ENCODE measurements around the gene ZBTB7B.

The ZBTB7B gene

DNA sequence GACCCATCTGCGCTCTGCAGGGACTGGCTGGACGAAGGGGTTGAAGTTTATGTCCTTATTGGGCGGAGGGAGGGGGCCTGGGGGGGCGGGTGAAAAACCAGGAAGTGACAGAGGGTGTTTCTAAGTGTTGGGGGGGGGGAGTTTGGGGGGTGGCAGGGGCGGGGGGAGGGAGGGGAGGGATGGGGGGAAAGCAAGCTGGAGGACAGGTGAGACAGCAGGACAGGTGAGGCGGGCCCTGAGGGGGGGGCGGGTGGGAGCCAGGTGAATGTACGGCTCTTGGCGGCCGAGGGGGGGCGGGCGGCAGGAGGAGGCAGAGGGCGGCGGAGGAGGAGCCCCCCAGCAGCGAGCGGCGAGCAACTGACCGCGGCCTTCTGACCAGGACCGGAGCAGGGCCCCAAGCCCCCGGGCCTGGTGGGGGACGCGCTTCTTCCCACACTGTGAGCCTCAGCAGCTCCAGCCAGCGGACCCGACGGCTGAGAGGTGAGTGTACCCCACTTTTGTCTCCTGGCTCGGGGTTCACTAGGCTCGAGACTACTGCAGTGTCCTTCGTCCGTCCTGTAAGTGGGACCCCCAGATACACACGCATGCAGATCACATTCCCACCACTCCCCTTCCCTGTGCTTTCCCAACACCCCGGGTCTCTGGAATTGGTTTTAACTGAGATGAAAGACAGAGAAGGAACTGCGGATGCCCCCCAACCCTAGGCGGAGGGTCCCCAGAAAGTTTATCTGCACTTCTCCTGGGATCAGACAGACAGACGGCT is at the start of gene ZBTB7B:
TSS of gene ZBTB7B (plus strand) at position 339 of the 763 bp plus-strand sequence. CDS start 11,859 bp downstream, outside the sequence.
- no peak for DNase-seq

DNA sequence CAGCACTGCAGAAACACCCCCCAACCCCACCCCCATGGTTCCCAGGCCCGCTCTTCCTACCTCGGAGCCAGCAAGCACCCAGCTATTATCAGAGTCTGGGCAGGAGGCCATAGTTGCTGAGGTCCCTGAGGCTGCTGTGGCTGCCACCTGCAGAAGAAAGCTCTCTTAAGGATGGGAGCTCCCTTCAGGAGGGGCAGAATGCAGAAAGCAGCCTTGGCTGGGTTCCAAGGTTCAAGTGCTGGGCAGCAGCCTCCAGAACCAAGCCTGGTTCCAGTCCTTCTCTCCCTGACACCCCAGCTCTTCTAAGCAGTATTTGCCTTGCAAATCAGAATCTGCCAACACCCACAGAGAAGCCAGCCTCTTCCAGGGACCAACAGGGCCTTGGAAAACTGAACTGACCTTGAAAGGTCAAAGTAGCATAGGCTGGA is 49.0 kb upstream of the ZBTB7B start:
- DNase-seq, result no peak

DNA sequence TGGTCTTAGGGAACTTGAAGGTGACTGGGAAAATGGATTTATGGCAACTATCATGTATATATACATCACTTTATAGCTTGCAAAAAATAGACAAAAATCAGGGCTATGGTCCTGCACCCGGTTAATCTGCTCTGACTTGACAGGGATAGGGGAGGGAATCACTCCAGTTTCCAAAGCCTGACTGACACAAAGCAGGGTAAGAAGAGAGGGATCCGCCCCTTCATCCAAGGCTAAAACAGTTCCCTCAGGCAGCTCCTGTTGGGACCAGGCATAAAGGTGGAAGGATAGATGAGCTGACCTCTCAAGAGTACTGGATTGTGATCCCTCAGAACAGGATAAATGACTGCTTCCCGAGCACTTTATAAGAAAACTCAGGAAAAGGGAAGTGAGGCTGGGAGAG is 48.1 kb upstream of the ZBTB7B start:
- no peak for DNase-seq

DNA sequence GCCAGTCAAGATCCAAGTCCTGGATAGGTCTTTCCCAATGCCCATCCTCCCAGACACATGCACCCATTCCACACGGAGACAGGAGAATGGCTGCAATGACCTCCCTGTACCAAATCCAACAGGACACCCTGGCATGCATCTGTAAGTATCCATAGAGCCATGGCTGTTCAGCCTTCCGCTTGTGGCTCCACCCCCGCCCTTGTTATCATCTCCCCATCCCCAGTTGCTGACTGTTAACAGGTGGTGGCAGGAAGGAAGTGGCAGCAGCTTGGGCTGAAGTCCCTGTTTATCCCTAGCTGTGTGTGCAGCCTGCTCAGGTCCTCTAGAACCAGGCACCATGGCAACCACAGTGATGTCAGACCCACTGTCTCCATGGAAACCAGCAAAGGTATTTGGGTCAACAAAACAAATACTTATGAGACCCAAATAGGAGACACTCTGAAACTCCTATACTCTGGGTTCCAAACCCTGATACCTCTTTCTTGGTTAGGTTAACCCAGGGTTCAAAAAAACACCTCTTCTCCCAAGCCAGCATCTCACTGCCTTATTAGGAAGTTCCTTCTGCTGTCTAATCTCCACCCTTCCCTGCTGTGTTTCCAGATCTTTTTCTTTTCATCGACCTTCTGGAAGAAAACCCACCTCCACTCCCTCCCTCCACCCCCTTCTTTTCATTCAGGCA is 47.4 kb upstream of the ZBTB7B start:
- DNase-seq, result peak; percentile 23

DNA sequence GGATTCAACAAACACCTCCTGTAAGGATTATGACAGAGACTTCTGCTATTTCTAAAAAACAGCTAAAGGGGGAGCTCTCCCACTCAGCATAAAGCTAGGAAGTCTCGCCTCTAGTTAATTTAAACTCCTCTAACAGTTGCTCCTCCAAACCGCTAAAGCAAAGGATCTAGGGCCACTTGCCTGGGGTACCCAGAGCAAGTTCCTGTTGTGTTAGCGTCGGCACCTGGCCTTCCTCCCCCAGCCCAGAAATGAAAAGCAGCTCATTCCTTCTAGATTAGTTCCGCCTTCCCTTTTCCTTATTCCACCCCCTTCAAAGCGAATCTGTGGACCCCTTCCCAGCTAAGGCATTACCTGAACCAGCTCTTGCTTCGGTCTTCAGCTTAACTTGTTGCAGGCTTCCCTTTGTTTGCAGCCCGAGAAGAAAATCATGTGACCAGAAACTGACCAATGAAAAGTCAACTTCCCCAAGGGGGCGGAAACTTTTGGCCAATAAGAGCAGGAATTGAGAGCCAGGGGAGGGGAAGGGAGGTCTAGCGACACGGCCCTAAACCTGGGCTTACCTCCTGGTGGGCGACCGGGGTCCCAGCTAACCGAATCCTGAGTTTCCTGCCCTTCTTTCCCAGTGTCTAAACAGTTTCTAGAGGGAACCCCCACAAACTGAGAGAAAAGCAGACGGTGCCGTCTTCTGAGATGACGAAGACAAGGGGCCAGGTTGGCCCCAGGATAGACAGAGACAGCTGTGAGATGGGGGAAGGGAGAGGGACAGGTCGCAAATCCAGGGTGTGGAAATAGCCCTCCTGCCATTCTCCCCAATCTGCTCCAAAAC is 46.7 kb upstream of the ZBTB7B start, which contains the start of gene PBXIP1:
TSS of gene PBXIP1 (minus strand) at position 382 of the 826 bp plus-strand sequence. CDS start 2,378 bp downstream, outside the sequence.
- peak; percentile 76 for DNase-seq

DNA sequence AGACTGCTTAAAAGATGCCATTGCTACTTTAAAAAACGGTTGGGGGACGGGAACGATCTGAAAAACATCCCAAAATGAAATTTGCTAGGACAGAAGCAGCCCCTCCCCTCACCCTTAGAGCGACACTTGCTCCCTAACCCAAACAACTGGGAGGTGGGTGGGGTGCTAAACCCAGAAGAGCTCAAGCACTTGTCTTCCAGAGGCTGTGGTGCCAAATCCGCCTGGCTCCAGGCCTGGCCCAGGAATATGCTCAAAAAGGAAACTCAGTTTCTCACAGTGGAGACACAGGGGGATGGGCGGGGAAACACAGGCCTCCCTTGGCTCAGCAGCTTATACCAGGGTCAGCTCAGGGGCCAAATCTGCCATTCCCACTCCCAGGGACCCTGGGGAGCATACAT is 46.1 kb upstream of the ZBTB7B start:
- no peak for DNase-seq

DNA sequence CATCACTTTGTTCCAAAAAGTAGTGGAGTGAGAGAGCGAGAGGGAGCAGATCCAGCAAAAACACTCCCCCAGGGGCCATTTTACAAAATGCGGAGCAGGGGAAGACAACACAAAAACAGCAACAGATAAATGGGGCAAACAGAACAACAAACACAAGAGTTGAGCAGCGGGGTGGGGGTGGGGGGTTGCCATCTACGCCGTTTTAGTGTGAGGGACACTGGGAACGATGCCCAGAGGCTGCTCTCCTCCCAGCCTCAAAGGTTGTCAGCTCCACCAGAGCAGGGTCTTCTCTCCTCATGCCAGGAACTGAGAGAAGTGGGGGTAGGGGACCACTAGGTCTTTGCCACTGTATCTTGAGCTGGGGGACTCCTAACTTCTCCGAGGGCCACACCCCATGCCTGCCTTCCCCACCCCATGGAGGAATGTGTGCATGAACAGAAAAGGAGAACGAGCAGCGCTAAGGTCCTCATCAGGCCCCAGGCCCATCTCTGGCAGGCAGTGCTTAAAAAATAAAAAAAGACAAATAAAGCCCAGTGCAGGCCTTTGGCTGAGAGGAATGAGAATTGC is 45.4 kb upstream of the ZBTB7B start:
- no peak for DNase-seq

DNA sequence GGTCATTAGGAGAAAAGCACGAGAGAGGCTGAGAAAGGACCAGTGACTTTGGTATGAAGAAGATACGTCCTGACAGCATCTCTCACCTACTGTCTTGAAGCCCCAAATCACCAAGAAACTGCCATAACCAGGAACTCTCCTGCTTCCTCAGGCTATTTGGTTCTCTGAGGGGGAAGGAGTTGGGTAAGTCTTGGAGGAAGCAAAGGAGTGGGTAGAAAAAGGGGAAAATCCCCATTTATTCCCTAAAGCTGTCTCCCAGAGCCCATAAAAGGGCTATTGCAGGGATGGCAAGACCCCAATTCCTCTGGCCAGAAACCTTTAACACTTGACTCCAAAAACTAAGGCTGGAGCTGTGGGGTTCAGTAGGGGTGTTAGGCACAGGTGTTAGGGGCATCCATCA is 44.6 kb upstream of the ZBTB7B start:
- no peak for DNase-seq

DNA sequence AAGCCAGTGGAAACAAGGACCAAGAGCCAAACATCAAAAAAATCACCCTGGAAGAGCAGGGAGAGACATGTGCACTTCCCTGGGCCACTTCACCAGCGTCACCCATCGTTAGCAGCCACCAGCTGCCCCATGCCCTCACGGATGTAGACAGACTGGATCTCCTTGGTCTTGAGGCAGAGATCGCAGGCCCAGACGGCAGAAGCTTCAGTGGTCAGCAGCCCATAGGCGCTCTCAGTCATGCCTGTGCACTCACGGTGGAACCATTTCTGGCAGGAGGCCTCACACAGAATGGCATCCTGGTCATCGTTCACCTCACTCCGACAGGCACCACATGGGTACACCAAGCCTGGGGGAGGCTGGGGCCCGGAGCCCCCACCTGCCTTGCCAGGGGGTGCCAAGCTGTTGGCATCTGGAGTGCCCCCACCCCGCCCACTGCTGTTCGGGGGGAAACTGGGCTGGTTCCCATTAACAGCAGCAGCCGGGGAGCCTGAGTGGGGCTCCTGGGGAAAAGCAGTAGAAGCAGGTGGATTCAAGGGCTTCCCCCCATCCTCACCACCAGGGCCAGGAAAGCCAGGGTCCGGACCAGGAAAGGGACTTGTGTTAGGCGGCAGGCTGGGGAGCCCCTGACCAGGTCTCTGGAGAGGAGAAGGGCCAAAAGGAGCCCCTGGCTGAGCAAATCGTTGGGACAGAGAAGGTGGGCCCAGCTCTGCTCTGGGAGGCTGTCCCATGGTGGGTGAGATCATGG is 43.7 kb upstream of the ZBTB7B start:
- DNase-seq, result no peak

DNA sequence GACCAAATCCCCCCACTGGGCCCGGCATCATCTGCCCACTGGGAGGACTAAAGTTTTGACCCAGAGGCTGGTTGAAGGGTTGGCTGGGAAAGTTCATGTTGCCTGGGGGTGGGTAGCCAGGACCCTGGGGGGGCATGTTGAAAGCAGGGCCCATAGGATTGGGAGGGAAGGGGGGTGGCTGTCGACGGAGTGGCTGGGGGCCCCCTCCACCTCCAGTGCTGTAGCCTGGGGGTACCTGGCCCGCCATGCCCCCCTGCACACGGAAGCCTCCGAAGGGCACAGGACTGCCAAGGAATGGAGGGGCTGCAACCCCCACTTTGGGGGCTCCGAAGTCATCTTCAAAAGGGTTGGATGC is 43.2 kb upstream of the ZBTB7B start:
- DNase-seq, result no peak

DNA sequence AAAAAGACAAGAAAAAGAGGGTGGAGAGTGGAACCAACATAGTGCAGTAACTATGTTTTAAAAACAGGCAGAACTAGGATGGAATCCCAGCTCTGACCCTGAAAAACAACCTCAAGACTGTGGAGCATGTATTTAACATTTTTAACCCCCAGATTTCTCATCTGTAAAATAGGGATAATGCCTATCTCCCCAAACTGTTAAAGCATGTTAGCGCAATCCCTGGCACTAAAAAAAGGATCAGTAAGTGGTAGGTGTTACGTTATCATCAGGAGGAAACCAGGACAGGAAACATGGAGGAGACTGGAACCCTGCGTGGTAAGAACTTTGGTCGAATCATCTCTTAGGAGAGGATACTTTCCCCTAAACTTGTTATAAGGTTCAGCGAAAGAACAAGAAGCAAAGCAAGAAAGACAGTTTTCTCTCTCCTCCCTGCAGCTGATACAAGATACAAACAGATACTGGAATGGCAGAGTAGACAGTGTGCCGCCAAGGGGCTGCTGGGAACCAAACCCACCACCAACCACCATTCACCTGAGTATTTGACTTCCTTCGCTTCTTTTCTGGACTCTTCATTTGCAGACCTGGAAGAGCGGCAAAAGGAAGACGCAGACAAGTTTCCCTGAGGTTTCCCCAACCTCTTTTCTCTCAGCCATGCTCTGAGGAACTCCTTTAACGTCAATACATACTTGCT is 42.0 kb upstream of the ZBTB7B start:
- DNase-seq, result no peak

DNA sequence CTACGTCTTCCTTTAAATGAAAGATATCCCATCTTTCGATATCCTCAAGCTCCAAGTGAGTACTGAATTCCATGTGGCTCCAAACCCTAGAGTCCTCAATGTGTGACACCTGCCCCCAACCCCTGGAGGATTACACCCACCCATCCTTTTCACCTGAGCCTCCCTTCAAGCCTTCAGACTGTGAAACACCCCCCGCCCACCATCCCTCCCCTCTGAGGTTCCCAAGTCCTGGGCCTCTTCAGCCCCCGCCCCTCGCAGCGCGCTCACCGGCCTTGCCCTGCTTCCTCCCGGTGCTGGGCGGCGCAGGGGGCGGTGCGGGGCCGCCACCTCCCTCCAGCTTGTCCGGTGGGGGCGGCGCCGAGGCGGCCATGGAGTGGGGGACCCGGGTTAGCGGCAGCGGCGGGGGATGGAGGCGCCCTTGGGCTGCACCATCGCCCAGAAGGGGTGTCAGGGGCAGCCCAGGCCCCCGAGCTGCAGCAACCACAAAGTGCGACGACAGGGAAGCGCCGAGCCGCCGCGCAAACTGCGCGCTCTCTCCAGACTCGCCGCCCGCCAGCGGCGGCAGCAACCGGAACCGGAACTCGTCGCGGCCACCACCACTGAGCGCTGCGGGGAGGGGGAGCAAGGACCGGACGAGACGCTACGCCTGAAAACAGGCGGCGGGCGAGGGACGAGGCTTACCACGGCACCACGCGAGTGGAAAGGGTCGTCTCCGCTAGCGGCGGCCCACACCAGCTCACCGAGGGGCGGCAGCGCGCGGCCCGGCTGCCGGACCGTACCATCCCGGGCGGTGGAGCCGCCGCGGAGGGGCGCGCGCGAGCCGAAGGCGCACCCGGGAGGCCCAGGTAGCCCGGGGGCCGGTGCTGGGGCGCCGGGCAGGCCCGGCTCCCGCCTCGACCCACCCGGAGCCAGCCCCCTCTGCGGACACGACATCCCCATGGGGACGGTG is 41.1 kb upstream of the ZBTB7B start, which contains the start of gene PYGO2:
TSS of gene PYGO2 (minus strand) at position 576 of the 949 bp plus-strand sequence. CDS start at position 370, 206 bp downstream.
- peak; percentile 64 for DNase-seq

DNA sequence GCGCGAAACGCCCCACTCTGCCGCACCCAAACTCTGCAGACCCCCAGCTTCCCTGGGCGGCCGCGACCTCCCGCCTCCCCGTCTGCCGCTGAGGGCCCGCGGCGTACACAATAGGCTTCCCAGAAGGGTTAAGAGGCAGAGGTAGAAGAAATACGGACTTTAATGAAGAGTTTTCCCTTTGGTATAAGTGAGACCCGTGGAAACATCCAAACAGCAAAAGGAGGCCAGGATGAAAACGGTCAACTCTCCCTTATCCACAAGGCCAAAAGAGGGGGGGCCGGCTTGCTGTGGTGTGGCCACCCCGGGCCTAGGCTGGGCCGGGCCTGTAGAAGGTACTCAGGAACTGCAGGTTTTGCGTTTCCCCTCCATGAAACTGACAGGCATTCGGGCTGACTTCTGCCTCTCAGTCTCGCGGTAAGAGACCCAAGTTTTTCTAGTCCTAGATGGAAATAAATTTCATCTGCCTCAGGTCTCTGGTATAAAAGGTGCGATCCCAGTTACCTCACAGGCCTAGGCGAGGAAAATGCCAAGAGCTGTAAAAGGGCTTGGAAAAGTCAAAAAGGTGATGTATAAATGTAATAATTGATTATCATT is 40.3 kb upstream of the ZBTB7B start:
- no peak for DNase-seq

DNA sequence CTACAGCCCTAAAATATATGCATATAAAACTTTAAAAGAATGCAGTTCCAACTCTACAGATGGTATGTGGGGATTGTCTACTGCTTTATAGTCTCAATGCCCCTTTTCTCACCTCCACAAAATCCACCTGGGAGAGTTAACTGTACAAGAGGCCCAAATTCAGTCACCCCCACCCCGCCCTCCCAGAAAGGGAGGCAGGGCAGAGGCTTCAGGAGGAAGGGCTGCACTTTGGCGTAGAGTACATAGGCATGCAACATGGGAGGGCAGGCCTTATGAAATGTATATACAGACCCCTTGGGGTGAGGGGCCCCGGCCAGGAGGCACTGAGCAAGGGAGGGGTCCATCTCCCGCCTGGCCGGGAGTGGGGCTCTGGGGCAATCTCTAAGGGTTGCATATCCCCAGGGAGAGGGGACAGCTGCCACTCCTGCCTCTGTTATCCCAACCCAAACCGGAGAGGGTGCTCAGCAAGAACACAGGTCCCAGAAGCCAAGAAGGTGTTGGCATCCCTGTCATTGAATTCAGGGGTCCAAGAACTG is 39.7 kb upstream of the ZBTB7B start:
- DNase-seq, result no peak

DNA sequence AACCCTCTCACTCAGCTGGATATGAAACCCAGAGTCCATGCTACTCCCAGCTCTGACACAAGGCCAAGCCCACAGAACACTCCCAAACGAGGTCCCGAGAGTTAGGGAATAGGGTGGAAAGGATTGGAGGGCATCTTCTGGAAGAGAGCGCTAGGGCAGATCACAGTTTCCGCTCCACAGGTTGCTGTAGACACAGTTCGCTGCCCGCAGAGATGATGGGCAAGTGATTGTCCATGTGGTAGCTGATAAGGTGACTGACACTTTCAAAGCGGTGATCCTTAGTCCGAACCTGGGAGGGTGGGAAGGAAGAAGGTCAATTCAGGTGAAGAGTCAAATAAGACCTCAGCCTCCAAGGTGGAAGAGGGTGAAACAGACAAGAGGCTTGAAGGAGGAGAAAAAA is 39.0 kb upstream of the ZBTB7B start:
- DNase-seq, result no peak

DNA sequence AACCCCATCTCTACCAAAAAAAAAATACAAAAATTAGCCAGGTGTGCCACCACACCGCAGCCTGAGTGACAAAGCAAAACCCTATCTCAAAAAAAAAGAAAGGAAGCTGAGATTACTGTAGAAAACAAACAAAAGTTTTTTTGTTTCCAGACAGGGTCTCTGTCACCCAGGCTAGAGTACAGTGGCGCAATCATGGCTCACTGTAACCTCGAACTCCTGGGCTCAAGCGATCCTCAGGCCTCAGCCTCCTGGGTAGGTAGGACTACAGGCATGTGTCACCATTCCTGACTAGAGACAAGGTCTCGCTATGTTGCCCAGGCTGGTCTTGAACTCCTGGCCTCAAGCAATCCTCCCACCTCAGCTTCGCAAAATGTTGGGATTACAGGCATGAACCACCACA is 38.2 kb upstream of the ZBTB7B start:
- DNase-seq, result no peak

DNA sequence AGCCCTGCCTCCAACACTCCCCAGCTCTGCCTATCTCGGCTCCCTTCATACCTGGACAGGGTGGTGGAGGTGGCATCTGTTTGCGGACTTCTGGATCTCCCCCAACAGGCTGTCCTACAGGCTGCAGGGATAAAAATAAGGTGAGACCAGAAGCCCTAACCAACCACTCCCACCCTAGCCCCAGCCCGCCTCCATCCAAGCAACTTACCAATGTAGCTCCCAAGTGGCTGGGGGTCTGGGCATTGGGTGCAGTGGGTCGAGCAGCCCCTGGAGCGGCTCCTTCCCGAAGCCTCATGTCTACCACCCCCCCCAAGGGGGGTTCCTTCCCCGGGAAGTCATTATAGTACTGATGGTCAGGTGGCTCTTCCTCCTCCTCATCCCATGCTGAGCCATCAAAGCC is 36.5 kb upstream of the ZBTB7B start:
- no peak for DNase-seq

DNA sequence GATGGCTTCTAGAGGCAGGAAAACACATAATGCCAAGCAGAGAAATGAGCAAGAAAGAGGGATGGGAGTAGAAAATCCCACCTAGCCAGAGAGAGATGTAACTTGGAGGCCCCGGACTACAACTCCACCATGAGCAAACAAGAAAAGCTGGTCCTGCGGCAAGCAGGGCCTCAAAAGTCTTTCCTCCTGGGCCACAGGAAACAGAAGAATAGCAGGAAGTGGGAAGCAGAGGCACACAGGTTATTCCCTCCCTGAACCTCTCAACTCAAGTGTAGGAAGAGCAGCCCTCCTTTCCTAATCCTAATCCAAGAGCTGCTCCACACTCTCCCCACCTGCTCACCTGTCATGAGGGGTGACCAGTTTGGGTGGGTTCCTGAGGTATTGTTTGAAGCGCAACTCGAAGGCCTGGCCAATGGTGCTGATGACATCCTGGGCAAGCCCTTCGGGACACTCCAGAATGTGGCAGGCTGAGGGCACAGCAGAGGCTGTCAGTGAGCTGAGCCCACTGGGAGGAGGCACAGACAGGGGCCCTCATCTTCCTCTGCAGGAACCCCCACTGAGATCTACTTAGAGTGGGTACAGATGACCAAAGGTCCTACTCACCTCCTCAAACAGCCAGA is 35.2 kb upstream of the ZBTB7B start:
- DNase-seq, result no peak

DNA sequence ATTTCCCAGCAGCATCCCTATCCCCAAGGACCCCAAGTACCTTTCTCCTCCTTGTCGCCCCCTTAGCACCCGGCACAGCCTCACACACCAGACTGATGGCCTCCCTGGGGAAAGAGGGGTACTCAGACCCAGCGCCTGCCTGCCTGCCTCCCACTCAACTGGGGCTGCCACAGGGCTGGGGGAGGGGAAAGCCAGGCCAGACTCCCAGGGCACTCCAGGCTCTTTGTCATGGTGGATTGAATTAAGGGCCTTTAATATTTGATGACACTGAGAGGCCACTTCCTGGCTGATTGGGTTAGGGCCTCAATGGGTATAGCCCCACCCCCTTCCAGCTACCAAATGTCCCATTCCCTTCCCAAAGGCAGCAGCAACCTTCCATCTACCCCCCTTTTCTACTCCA is 33.9 kb upstream of the ZBTB7B start:
- no peak for DNase-seq
